Progenitor cell of endocrine pancreas (in vitro differentiated cells): ENCODE results near the gene MOB3B. TPM values are rescaled to one million over a fixed set of nuclear protein-coding genes. Genes with fewer than 3 reads are reported as not detected.
A peak's percentile ranks its signal among the peaks of the same experiment; 100 is the strongest.

Experiments
- DNase-seq: peaks from one replicate; pipeline ENCODE4 v3.0.0; 2021; ENCODE audit warnings: low spot score; ENCODE audit not compliant: unreplicated experiment
- H3K27ac Mint-ChIP-seq: 2 replicates; pipeline ENCODE4 v1.8.0; 2021; ENCODE audit warnings: mild to moderate bottlenecking, moderate library complexity, mixed read lengths
- H3K27me3 Mint-ChIP-seq: 2 replicates; pipeline ENCODE4 v1.8.0; 2021; ENCODE audit warnings: mixed read lengths
- H3K36me3 Mint-ChIP-seq: 2 replicates; pipeline ENCODE4 v1.8.0; 2022; ENCODE audit warnings: mixed read lengths; ENCODE audit not compliant: insufficient read depth
- H3K4me1 Mint-ChIP-seq: 2 replicates; pipeline ENCODE4 v1.8.0; 2021; ENCODE audit warnings: low read depth, mixed read lengths
- H3K4me3 Mint-ChIP-seq: 2 replicates; pipeline ENCODE4 v1.8.0; 2021; ENCODE audit warnings: low read depth, mild to moderate bottlenecking, moderate library complexity, mixed read lengths
- H3K9me3 Mint-ChIP-seq: 2 replicates; pipeline ENCODE4 v1.8.0; 2021; ENCODE audit warnings: low read depth, mixed read lengths
- total RNA-seq: library from RNA; stranded (reverse); gene quantifications from 2 replicates; pipeline ENCODE4 v1.2.1, GENCODE V29; 2021
- TF ChIP-seq, protein P1 (sequence below): fragments of 200-600 bp; sonication (generic); IDR thresholded peaks from one replicate; pipeline ENCODE4 v1.5.0; 2021; ENCODE audit warnings: antibody characterized with exemption, mild to moderate bottlenecking; ENCODE audit not compliant: unreplicated experiment

The MOB3B gene
- total RNA-seq, 1 donor from 2014 or later = 15.4 TPM

DNA sequence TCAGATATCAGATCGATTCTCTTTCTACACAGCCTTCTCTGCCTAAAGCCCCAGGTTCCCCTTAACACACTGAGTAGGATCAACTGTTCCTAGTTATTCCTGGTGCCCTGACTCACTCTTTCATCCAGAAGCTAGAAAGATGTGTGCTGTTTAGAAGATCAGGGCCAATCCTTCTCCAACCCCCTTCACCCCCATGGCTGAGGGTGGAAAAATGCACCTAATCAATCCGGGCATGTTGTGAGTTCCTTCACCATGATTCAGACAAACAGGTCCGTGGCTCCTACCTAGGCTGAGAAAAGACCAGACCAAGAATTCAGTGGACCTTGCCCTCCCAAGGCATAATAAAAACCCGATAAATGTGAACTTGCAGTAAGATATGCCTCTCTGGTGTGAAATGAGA lies 147.3 kb downstream of the MOB3B start:
- Mint-ChIP-seq H3K36me3 (no peaks in the 10 kb centered on the region), H3K9me3 (no peaks in the 10 kb centered on the region), H3K4me3 (no peak overlapping the region), H3K4me1 (peaks cover 81% of the 10 kb centered on the region), H3K27me3 (no peaks in the 10 kb centered on the region), H3K27ac (peak overlapping the region; percentile 67)
- DNase-seq = no peak
- TF ChIP-seq, protein P1, sequence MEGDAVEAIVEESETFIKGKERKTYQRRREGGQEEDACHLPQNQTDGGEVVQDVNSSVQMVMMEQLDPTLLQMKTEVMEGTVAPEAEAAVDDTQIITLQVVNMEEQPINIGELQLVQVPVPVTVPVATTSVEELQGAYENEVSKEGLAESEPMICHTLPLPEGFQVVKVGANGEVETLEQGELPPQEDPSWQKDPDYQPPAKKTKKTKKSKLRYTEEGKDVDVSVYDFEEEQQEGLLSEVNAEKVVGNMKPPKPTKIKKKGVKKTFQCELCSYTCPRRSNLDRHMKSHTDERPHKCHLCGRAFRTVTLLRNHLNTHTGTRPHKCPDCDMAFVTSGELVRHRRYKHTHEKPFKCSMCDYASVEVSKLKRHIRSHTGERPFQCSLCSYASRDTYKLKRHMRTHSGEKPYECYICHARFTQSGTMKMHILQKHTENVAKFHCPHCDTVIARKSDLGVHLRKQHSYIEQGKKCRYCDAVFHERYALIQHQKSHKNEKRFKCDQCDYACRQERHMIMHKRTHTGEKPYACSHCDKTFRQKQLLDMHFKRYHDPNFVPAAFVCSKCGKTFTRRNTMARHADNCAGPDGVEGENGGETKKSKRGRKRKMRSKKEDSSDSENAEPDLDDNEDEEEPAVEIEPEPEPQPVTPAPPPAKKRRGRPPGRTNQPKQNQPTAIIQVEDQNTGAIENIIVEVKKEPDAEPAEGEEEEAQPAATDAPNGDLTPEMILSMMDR = no peak

DNA sequence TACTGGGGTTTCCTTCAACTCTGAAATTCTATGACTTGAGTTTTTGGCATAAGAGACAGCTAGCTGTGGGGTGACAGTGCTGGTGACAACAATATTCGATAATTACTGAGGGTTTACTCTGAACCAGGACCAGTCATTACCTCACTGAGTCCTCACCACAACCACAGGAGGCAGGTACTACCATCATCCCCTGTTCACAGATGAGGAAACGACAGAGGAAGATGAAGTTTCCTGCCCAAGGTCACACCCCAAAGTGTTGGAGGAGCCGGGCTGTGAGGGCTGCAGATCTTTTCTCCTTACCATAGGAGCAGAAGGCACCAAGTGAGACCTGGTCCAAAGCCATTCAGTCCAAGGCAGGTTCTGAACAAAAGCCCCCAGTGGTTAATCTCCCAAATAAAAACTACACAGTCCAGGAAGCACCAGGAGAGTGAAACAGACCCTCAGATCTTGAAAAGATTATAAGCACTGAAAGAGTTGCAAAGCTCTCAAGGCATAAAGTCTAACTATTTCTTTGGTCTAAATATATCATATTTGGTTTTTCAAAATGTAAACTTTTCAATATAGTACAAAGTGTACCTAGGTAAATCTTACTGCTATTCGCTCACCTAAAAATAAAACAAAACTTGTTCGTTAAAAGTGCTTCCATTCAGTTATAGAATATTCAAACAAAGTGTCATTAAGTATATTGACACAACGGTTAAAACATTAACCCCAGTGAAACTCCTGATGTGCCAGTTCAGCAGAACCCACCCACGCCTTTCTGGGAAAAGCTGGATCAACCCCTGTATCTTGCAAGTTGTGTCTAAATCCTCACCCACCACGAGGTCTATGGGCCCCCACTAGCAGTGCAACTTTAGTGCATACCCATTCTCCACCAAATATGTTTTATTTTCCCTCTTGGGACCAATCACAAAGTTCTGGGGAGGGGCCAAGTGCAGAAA lies 150.0 kb downstream of the MOB3B start:
- TF ChIP-seq, protein P1 = no peak
- peak overlapping the region; percentile 95 for H3K27ac Mint-ChIP-seq
- no peak for DNase-seq
- H3K9me3 Mint-ChIP-seq = no peaks in the 10 kb centered on the region
- peaks cover 61% of the 10 kb centered on the region for H3K4me1 Mint-ChIP-seq
- peak overlapping the region; percentile 60 for H3K4me3 Mint-ChIP-seq
- H3K36me3 Mint-ChIP-seq = no peaks in the 10 kb centered on the region
- H3K27me3 Mint-ChIP-seq = no peaks in the 10 kb centered on the region

DNA sequence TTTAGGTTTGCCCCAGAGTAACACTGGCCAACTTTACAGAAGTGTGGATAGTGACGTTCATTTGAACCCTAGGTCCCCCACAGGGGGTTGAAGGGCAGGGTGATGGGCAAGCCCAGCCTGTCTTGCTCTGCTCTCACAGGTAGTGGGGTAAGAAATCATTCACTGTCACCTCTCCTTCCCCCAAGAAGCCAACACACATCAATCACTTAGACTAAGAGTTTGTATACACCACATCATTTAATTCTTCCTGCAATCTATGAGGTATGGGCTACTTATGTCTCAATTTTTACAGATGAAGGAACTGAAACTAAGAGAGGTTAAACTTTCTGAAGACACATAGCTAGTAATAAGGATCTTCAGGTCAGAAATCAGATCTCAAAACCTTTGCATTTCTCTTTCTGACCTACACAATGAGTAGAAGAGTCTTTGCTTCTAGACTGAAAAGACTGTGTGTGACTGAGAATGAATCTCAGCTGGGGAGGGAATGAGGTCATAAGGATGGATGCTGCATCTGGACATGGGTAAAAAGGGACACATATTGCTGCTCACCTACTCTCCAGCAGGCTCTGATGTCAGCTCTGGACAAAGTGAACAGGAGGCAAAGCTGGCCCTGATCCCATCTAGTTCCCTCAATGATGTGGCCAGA lies 151.7 kb downstream of the MOB3B start:
- no peak for DNase-seq
- Mint-ChIP-seq H3K27ac (peak overlapping the region; percentile 10), H3K36me3 (no peaks in the 10 kb centered on the region), H3K9me3 (no peaks in the 10 kb centered on the region), H3K4me1 (peaks cover 49% of the 10 kb centered on the region), H3K27me3 (no peaks in the 10 kb centered on the region), H3K4me3 (no peak overlapping the region)
- TF ChIP-seq, protein P1 = no peak

DNA sequence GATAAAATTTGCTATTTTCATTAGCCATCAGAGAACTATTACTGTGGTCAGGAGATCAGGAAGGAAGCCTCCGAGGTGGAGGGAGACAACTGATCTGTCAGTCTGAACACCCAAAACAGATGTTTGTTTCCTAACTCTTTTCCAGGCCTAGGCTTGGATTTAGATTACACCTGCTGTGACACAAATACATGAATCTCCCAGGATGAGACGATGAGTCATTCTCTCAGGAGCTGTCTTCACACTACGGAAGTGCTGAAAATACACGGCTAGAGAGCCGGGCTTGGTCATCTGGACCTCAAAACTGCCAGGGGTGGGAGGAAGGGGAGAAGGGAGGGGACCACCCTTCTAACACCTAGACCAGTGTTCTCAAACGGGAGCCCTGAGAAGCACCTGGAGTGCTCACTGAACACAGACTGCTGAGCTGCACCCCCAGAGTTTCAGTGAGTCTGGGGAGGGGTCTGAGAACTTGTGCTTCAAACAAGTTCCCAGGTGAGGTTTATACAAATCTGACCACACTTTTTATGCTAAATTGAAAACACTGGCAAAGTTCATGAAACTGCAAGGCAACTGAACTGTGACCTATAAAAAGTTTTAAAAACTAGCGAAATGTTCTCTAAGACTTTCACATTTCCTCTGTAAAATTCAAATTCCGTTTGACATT lies 152.3 kb downstream of the MOB3B start:
- no peaks in the 10 kb centered on the region for H3K27me3 Mint-ChIP-seq
- no peak overlapping the region for H3K4me3 Mint-ChIP-seq
- DNase-seq = no peak
- H3K36me3 Mint-ChIP-seq = no peaks in the 10 kb centered on the region
- H3K4me1 Mint-ChIP-seq = peaks cover 46% of the 10 kb centered on the region
- H3K9me3 Mint-ChIP-seq = no peaks in the 10 kb centered on the region
- H3K27ac Mint-ChIP-seq = peak overlapping the region; percentile 8
- TF ChIP-seq, protein P1 = no peak

DNA sequence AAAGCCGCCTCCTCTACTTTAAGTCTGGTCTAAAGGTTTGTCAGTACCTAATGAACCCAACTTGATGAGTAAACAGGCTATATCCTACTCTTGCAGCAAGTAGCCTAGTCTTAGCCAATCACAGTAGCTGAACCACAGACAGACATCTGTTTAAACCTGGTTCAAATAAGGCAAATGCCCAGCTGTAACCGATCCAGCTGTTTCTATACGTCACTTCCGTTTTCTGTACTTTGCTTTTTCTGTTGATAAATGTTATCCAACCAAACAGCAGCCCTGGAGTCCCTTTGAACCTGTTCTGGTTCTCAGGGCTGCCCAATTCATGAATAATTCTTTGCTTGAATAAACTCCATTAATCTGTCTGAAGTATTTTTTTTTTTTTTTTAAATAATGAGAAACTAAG lies 155.8 kb downstream of the MOB3B start:
- TF ChIP-seq, protein P1 = no peak
- no peak overlapping the region for H3K4me3 Mint-ChIP-seq
- H3K36me3 Mint-ChIP-seq = no peaks in the 10 kb centered on the region
- H3K9me3 Mint-ChIP-seq = no peaks in the 10 kb centered on the region
- H3K27me3 Mint-ChIP-seq = no peaks in the 10 kb centered on the region
- no peak overlapping the region for H3K27ac Mint-ChIP-seq
- H3K4me1 Mint-ChIP-seq = peaks cover 45% of the 10 kb centered on the region
- no peak for DNase-seq
